H1 (cell line): ENCODE results near the gene GPR85. TPM values are rescaled to one million over a fixed set of nuclear protein-coding genes. Genes with fewer than 3 reads are reported as not detected.

ENCODE experiments used
- CTCF ChIA-PET: fragments of 300-600 bp; sonication (Branson Sonifier 250); formaldehyde crosslinking; loops from one replicate; lab custom pipeline; 2021; ENCODE audit not compliant: partially characterized antibody; lab: Charles Lee
- POLR2A ChIA-PET: fragments of 300-600 bp; sonication (Branson Sonifier 250); formaldehyde crosslinking; loops from one replicate; lab custom pipeline; 2021; ENCODE audit warnings: inconsistent platforms; ENCODE audit not compliant: partially characterized antibody; lab: Charles Lee
- DNase-seq, 2 experiments: peaks; one replicate each; pipeline versions ENCODE4 v3.0.0 to v3.0.0-alpha.2; 2010 to 2022; ENCODE audit warnings: low spot score in 2 of 2, low read depth in 1 of 2, mixed read lengths in 1 of 2
- FAIRE-seq: peaks from 2 replicates; lab custom pipeline; 2011; peaks lifted over from hg19 to GRCh38; lab: Jason Lieb, UNC
- H2AFZ ChIP-seq: 2 replicates; pipeline ENCODE4 v1.8.1; 2012; ENCODE audit warnings: low read length, inconsistent platforms
- H2AK5ac ChIP-seq: 2 replicates; pipeline ENCODE4 v1.6.1; 2013; ENCODE audit warnings: low read depth, low read length
- H2BK120ac ChIP-seq: replicated peaks from 2 replicates; pipeline ENCODE3; 2013; ENCODE audit warnings: low read depth, low read length, inconsistent platforms
- H2BK12ac ChIP-seq: 2 replicates; pipeline ENCODE4 v1.6.1; 2013; ENCODE audit warnings: low read depth, low read length
- H2BK15ac ChIP-seq: 2 replicates; pipeline ENCODE4 v1.6.1; 2013; ENCODE audit warnings: low read length
- H2BK20ac ChIP-seq: 2 replicates; pipeline ENCODE4 v1.6.1; 2013; ENCODE audit warnings: low read length
- H2BK5ac ChIP-seq: 2 replicates; pipeline ENCODE4 v1.6.1; 2013; ENCODE audit warnings: low read depth, low read length
- H3K14ac ChIP-seq: 2 replicates; pipeline ENCODE4 v1.6.1; 2013; ENCODE audit warnings: inconsistent platforms; ENCODE audit not compliant: insufficient read length
- H3K18ac ChIP-seq: 2 replicates; pipeline ENCODE4 v1.6.1; 2013; ENCODE audit warnings: low read length; ENCODE audit errors: extremely low read depth
- H3K23ac ChIP-seq: 2 replicates; pipeline ENCODE4 v1.6.1; 2013; ENCODE audit warnings: inconsistent platforms; ENCODE audit not compliant: insufficient read length
- H3K23me2 ChIP-seq: 2 replicates; pipeline ENCODE4 v1.6.1; 2013; ENCODE audit warnings: low read depth, low read length
- H3K27ac ChIP-seq: 2 replicates; pipeline ENCODE4 v1.6.1; 2011; ENCODE audit warnings: low read depth, low read length, inconsistent platforms
- H3K27me3 ChIP-seq, 4 experiments: replicated peaks in 1 of 4; 1 replicate in 1 of 4; 2 replicates in 3 of 4; pipeline versions ENCODE4 v1.6.1 to v1.8.1; 2011 to 2013; ENCODE audit warnings: low read length in 3 of 4, mild to moderate bottlenecking in 3 of 4, inconsistent platforms in 2 of 4, mixed read lengths in 2 of 4, moderate library complexity in 1 of 4; ENCODE audit not compliant: control insufficient read depth in 3 of 4, insufficient read depth in 3 of 4; ENCODE audit errors: extremely low read depth in 1 of 4
- H3K36me3 ChIP-seq, 4 experiments: 2 replicates each; pipeline versions ENCODE4 v1.6.1 to v1.8.1; 2011 to 2013; ENCODE audit warnings: mild to moderate bottlenecking in 4 of 4, low read length in 3 of 4, moderate library complexity in 2 of 4, control low read depth in 1 of 4, inconsistent platforms in 1 of 4; ENCODE audit not compliant: insufficient read depth in 4 of 4, control insufficient read depth in 2 of 4
- H3K4ac ChIP-seq: replicated peaks from 2 replicates; pipeline ENCODE3; 2013; ENCODE audit warnings: low read length, low read depth, mixed read lengths, inconsistent platforms; ENCODE audit not compliant: insufficient read length
- H3K4me1 ChIP-seq, 4 experiments: replicated peaks in 1 of 4; 1 replicate in 1 of 4; 2 replicates in 3 of 4; pipeline versions ENCODE4 v1.6.1 to v1.8.1; 2011 to 2013; ENCODE audit warnings: low read length in 3 of 4, inconsistent platforms in 2 of 4, mixed read lengths in 1 of 4; ENCODE audit not compliant: insufficient read depth in 4 of 4, control insufficient read depth in 3 of 4
- H3K4me2 ChIP-seq, 2 experiments: 2 replicates each; pipeline versions ENCODE4 v1.6.1 to v1.8.1; 2011 to 2013; ENCODE audit warnings: low read depth in 2 of 2, low read length in 2 of 2, control low read depth in 1 of 2, inconsistent platforms in 1 of 2, mild to moderate bottlenecking in 1 of 2; ENCODE audit not compliant: insufficient read depth in 1 of 2
- H3K4me3 ChIP-seq, 4 experiments: fragments of 200-600, 300-600 bp in 1 of 4; sonication (generic), shearing (Covaris generic), sonication (Bioruptor Twin) in 1 of 4; 2 replicates each; pipeline versions ENCODE4 v1.5.1 to v1.8.1; 2011 to 2016; ENCODE audit warnings: low read length in 4 of 4, low read depth in 3 of 4, control low read depth in 2 of 4, inconsistent platforms in 2 of 4, mild to moderate bottlenecking in 2 of 4, mixed read lengths in 1 of 4, moderate library complexity in 1 of 4; ENCODE audit not compliant: insufficient read depth in 2 of 4; ENCODE audit errors: extremely low read depth in 1 of 4
- H3K56ac ChIP-seq: replicated peaks from 2 replicates; pipeline ENCODE3; 2013; ENCODE audit warnings: low read depth, mild to moderate bottlenecking, mixed read lengths, low read length, inconsistent platforms; ENCODE audit not compliant: insufficient read length
- H3K79me1 ChIP-seq: 2 replicates; pipeline ENCODE4 v1.6.1; 2013; ENCODE audit warnings: low read depth, low read length, control low read depth
- H3K79me2 ChIP-seq, 2 experiments: 2 replicates each; pipeline versions ENCODE4 v1.6.1 to v1.8.1; 2012 to 2013; ENCODE audit warnings: low read length in 2 of 2, mild to moderate bottlenecking in 2 of 2, inconsistent platforms in 1 of 2; ENCODE audit not compliant: insufficient read depth in 2 of 2, control insufficient read depth in 1 of 2
- H3K9ac ChIP-seq, 4 experiments: replicated peaks in 1 of 4; 1 replicate in 1 of 4; 2 replicates in 3 of 4; pipeline versions ENCODE4 v1.6.1 to v1.8.1; 2011 to 2013; ENCODE audit warnings: low read depth in 3 of 4, low read length in 3 of 4, control low read depth in 2 of 4, mild to moderate bottlenecking in 2 of 4, moderate library complexity in 2 of 4, inconsistent platforms in 1 of 4; ENCODE audit errors: extremely low read depth in 1 of 4
- H3K9me3 ChIP-seq, 2 experiments: 2 replicates each; pipeline versions ENCODE4 v1.6.1 to v1.8.1; 2012 to 2013; ENCODE audit warnings: mild to moderate bottlenecking in 2 of 2, moderate library complexity in 2 of 2, control low read depth in 1 of 2, inconsistent platforms in 1 of 2, low read depth in 1 of 2, low read length in 1 of 2, mixed read lengths in 1 of 2; ENCODE audit not compliant: insufficient read depth in 2 of 2
- H4K20me1 ChIP-seq, 2 experiments: replicated peaks in 1 of 2; 2 replicates each; pipeline versions ENCODE3 to v1.8.1; 2011 to 2013; ENCODE audit warnings: inconsistent platforms in 2 of 2, low read length in 2 of 2, mild to moderate bottlenecking in 1 of 2; ENCODE audit not compliant: insufficient read depth in 2 of 2, control insufficient read depth in 1 of 2
- H4K5ac ChIP-seq: 2 replicates; pipeline ENCODE4 v1.6.1; 2013; ENCODE audit warnings: low read length, low read depth, mixed read lengths, inconsistent platforms; ENCODE audit not compliant: insufficient read length
- H4K8ac ChIP-seq: 2 replicates; pipeline ENCODE4 v1.8.0; 2013; ENCODE audit warnings: mild to moderate bottlenecking, moderate library complexity, low read length, inconsistent platforms; ENCODE audit not compliant: insufficient read depth; ENCODE audit errors: extremely low read depth
- H4K91ac ChIP-seq: replicated peaks from 2 replicates; pipeline ENCODE3; 2013; ENCODE audit warnings: low read length, mixed read lengths, inconsistent platforms; ENCODE audit not compliant: insufficient read length
- BACH1 ChIP-seq: IDR thresholded peaks from 2 replicates; pipeline ENCODE4 v1.6.1; 2012; ENCODE audit warnings: low read length, improper control_type of control experiment
- EP300 ChIP-seq, 2 experiments: IDR thresholded peaks; 1 replicate in 1 of 2; 2 replicates in 1 of 2; pipeline ENCODE4 v1.6.1; 2011 to 2012; ENCODE audit warnings: low read depth in 2 of 2, low read length in 2 of 2, mild to moderate bottlenecking in 2 of 2, borderline replicate concordance in 1 of 2, inconsistent platforms in 1 of 2, moderate library complexity in 1 of 2
- JUND ChIP-seq: IDR thresholded peaks from 2 replicates; pipeline ENCODE4 v1.6.1; 2011; ENCODE audit warnings: mild to moderate bottlenecking, improper control_type of control experiment, low read length
- MAFK ChIP-seq: IDR thresholded peaks from 2 replicates; pipeline ENCODE4 v1.6.1; 2012; ENCODE audit warnings: low read depth, mild to moderate bottlenecking, improper control_type of control experiment, low read length
- NRF1 ChIP-seq: IDR thresholded peaks from 2 replicates; pipeline ENCODE4 v1.6.1; 2011; ENCODE audit warnings: mild to moderate bottlenecking, low read depth, low read length, improper control_type of control experiment
- POLR2AphosphoS5 ChIP-seq: IDR thresholded peaks from 2 replicates; pipeline ENCODE4 v1.6.1; 2011; ENCODE audit warnings: low read depth, low read length
- SUZ12 ChIP-seq: fragments of 200-600 bp; sonication (generic); IDR thresholded peaks from 2 replicates; pipeline ENCODE4 v1.6.1; 2012; ENCODE audit warnings: mild to moderate bottlenecking, inconsistent platforms, low read length, moderate library complexity, mixed read lengths
- ZNF274 ChIP-seq: IDR thresholded peaks from 2 replicates; pipeline ENCODE4 v1.7.0; 2012; ENCODE audit warnings: low read length, borderline replicate concordance; ENCODE audit errors: extremely low read depth
- WGBS, 2 experiments: shearing (Covaris generic) in 1 of 2; methylation state at CpG; one replicate each; pipeline versions ENCODE4 v1.1.6 to v1.1.7; 2013 to 2015; ENCODE audit warnings: low lambda C conversion rate in 2 of 2, mixed read lengths in 2 of 2, inconsistent platforms in 1 of 2, low coverage in 1 of 2, missing lambda C conversion rate in 1 of 2; ENCODE audit not compliant: insufficient replicate concordance in 2 of 2, insufficient coverage in 1 of 2, insufficient read length in 1 of 2; ENCODE audit errors: extremely low coverage in 1 of 2, missing lambda C conversion rate in 1 of 2; 5-methylcytosine and 5-hydroxymethylcytosine counted together
- polyA plus RNA-seq, 7 experiments: library from polyadenylated mRNA; depleted of rRNA in 3 of 7; stranded (reverse) in 5 of 7; unstranded in 2 of 7; fragments of >200 nt in 5 of 7; fragments of 200-250 nt in 2 of 7; gene quantifications; 1 replicate in 5 of 7; 2 replicates in 1 of 7; 4 replicates in 1 of 7; pipeline versions ENCODE4 v1.2.1 to v1.2.3, GENCODE V29; 2011 to 2013; ENCODE audit warnings: missing spikeins in 2 of 7, mixed read lengths in 2 of 7
- total RNA-seq: library from RNA; stranded (reverse); fragmentation: NEBNext Ultra II Directional; extraction: Animal tissue kit (Norgen Biotek cat#: 25700); gene quantifications from 2 replicates; pipeline ENCODE4 v1.2.1, GENCODE V29; 2021
- TF ChIP-seq, protein P1 (sequence below): IDR thresholded peaks from 2 replicates; pipeline ENCODE4 v1.6.1; 2012; ENCODE audit warnings: low read length, inconsistent platforms

GPR85 gene
- total and polyA plus RNA-seq, 2 of the 8 experiments (the other 6 are each of a cell fraction or from before 2014, with no cell fraction given): 0.11 to 0.20 TPM

DNA sequence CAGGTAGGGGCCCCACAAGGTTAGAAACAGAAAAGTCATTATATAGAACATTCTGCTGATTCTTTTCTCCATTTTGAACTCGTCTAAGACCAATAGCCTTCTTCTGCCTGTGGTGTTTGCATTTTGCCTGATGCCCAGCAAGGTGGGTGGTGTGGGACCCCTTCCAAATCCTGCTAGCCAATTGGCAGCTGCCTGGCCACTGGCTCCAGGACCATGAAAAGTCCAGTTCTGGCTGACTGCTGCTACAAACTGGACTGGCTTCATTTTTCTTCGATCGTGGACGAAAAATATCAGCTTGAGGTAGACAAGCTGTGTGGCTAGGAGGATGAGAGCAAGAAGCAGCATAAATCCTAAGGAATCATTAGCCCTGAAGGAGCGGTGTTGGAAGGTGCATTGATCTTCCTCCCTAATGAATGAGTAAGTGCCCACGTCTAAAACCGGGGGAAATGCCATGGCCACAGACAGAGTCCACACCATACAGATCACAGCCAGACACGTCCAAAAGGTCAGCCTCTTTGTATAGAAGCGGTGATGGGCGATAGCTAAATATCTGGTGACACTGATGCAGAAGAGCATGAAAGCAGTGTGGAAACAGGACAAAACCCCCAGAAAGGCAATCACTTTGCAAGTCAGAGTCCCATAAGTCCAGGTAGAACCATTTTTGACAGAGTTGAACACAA lies 2.7 kb downstream of the GPR85 start:
- H4K5ac ChIP-seq: no peak overlapping the region
- no peak overlapping the region for H2AFZ ChIP-seq
- H2BK12ac ChIP-seq: no peak overlapping the region
- H3K18ac ChIP-seq: no peak overlapping the region
- H2BK15ac ChIP-seq: no peak overlapping the region
- H2BK120ac ChIP-seq: no peak overlapping the region
- H3K4me1 ChIP-seq: peaks cover 0 to 9% (median 4%) of the 10 kb centered on the region in 4 experiments; a peak in 4 of 7 replicates
- no peak overlapping the region for H2BK20ac ChIP-seq
- no peak overlapping the region for H3K9ac ChIP-seq
- 89% methylated on average over 10 of the region's 10 CpGs; no CpG with 5 or more reads in 1 of the 2 experiments for WGBS, 2 experiments
- H3K56ac ChIP-seq: no peak overlapping the region
- FAIRE-seq (no peak), DNase-seq (no peak)
- POLR2A ChIA-PET: no interaction called here
- no peaks in the 10 kb centered on the region for H3K79me2 ChIP-seq
- no peaks in the 10 kb centered on the region for H3K79me1 ChIP-seq
- no peak for TF ChIP-seq POLR2AphosphoS5
- TF ChIP-seq JUND: no peak
- TF ChIP-seq, protein P1, sequence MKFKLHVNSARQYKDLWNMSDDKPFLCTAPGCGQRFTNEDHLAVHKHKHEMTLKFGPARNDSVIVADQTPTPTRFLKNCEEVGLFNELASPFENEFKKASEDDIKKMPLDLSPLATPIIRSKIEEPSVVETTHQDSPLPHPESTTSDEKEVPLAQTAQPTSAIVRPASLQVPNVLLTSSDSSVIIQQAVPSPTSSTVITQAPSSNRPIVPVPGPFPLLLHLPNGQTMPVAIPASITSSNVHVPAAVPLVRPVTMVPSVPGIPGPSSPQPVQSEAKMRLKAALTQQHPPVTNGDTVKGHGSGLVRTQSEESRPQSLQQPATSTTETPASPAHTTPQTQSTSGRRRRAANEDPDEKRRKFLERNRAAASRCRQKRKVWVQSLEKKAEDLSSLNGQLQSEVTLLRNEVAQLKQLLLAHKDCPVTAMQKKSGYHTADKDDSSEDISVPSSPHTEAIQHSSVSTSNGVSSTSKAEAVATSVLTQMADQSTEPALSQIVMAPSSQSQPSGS: no peak
- TF ChIP-seq EP300 (IDR thresholded peaks at IDR 0.05; ENCODE audit: borderline replicate concordance in 1 of 2, low read depth in 2 of 2, low read length in 2 of 2): no peak
- no peak for TF ChIP-seq MAFK
- TF ChIP-seq BACH1: no peak
- TF ChIP-seq SUZ12: no peak
- TF ChIP-seq NRF1: no peak
- no peak for TF ChIP-seq ZNF274
- no peak overlapping the region for H3K23ac ChIP-seq
- peaks cover 2% of the 10 kb centered on the region; the same call in 1 of the 2 replicates for H3K23me2 ChIP-seq
- no peak overlapping the region for H3K4ac ChIP-seq
- no peaks in the 10 kb centered on the region for H3K36me3 ChIP-seq
- no peak overlapping the region for H4K8ac ChIP-seq
- H3K4me2 ChIP-seq: no peak overlapping the region
- H4K91ac ChIP-seq: no peak overlapping the region
- CTCF ChIA-PET: interaction anchor here (0.5 to 1.1 kb wide), 2 partner anchors 87 to 172 kb away, joined by 3 read pairs; no protein-coding TSS in a partner anchor
- peaks cover 0 to 4% of the 10 kb centered on the region in 2 experiments for H4K20me1 ChIP-seq
- H2AK5ac ChIP-seq: no peak overlapping the region
- no peaks in the 10 kb centered on the region for H3K9me3 ChIP-seq
- peaks cover 14 to 57% (median 36%) of the 10 kb centered on the region in 4 experiments; a peak in 6 of 7 replicates for H3K27me3 ChIP-seq
- H2BK5ac ChIP-seq: no peak overlapping the region
- H3K4me3 ChIP-seq: no peak overlapping the region
- no peak overlapping the region for H3K27ac ChIP-seq
- H3K14ac ChIP-seq: no peak overlapping the region
